Left renal pelvis (tissue), 4 donors: ENCODE results near the gene NRG2. TPM values are rescaled to one million over a fixed set of nuclear protein-coding genes. Genes with fewer than 3 reads are reported as not detected.

Source experiments
- DNase-seq, 4 donors: peaks; one replicate each; pipeline ENCODE4 v3.0.0-alpha.2; 2013; ENCODE audit warnings: low read depth in 4 of 4, low spot score in 3 of 4
- polyA plus RNA-seq, 4 donors: library from polyadenylated mRNA; unstranded; fragments of 120-200 nt; gene quantifications; one replicate each; pipeline ENCODE4 v1.2.1, GENCODE V29; 2013; ENCODE audit not compliant: insufficient read length in 4 of 4

Gene NRG2
- polyA plus RNA-seq, 4 donors = 0.93 to 2.2 (median 1.6) TPM

DNA sequence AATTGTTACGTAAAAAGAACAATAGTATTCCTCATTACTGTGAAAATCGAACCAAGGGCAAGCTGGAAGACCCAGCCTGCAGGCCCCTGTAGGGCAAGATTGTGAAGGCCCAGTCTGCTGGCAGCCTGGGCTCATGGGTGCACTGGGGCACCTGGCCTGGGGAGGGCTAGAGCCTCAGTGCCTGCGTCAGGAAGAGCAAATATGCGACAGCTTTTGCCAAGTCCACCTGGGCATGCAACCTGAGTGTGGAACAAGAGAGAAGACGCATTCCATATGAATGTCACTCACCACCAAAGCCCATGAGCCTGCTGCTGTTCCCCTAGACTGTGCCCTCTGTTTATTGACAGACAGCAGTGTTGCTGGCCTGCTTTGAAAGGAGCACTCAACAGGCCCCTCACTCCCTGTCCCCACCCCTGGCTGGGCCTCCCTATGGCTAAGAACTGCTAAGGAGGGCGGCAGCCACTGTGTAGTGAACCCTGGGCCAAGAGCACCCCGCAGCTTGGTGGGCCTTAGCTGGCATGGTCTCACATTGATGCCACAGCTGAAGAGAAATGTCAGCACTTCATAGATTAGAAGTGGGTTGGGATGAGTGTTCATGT lies 219.2 kb downstream of the NRG2 start:
- no peak for DNase-seq

DNA sequence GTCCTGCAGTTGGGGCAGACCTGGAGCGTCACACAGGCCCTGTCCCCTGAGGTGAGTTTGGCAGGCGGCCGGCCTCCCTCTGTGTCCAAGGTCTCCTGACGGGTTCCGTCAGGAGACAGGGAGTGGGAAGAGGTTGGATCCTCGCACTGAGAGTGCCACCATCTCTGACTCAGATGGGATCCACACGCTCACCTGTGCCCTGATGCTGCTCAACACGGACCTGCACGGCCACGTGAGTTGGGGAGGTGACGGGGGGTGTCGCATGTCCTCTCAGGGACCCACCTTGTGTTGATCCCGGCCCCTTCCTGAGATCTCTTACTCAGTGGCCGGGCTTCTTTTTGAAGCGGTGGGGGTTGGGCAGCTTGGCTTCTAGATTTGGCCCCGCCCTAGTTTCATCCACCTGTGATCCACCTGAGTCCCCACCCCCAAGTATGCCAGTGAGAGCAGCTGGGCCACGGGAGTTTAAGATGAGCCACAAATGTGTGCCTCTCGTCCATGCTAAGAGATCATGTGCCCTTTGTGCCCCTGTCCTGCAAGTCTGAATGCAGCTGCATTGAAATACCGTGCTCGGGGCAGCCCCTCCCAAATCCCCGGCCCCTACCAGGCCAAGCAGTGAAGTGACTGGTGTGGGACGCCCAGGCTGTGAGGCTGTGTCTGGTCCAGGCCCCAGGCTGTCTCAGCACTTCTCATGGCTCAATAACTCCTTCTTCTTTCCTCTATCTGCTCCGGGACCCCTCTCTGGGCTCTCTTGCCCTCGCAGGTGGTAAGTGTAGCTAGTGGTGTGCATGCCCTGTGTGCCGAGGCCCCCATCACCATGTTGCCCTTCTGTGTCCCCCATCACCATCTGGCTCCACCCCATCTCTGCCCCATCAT lies 220.3 kb downstream of the NRG2 start:
- DNase-seq = no peak

DNA sequence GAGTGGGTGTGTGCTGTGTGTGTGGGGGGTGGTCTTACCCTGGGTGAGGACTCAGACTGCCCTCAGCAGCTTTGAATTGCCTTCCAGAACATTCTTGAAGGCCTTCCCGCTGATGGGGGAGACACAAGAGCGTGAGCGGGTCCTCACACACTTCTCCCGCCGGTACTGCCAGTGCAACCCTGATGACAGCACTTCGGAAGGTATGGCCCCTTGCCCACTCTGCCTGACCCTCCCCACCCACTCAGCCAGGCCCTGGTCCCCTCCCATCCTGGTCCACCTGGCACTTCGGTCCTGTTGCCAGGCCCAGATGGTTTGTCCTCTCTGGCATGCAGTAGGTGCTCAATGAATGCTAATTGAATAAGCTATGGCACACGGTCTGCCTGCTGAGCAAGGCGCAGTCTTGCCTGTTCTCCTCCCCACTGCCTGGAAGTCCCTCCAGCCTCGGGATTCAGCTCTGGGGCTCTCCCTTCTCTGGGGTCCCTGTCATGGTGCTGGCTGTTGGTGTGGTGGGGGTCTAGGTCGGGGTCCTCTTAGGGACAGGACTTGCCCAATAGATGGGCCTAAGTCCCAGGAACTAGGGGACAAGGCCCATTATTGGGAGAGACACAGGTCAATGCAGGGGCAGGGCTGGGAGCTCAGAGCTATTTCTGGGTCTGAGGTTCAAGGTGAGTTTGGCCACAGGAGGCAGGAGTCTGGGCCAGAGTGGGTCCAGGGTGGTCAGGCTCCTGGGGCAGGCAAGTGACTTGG lies 221.1 kb downstream of the NRG2 start:
- no peak for DNase-seq

DNA sequence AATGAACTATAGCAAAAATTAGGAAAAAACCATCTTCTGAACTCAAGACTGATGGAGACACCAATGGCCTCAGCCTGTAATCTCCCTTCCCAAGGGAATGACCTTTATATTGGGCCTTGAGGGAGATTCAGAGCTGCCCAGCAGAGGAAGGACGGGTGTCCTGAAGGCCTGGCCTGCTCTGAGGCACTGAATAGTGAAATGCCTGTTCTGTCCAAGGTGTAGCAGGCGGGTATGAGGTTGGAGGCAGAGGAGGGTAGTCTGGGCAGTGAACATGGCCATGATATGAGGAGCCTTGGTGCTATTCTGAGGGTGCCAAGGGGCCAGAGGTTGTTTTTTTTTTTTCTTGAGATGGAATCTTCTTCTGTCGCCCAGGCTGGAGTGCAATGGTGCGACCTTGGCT lies 222.5 kb downstream of the NRG2 start:
- no peak for DNase-seq

DNA sequence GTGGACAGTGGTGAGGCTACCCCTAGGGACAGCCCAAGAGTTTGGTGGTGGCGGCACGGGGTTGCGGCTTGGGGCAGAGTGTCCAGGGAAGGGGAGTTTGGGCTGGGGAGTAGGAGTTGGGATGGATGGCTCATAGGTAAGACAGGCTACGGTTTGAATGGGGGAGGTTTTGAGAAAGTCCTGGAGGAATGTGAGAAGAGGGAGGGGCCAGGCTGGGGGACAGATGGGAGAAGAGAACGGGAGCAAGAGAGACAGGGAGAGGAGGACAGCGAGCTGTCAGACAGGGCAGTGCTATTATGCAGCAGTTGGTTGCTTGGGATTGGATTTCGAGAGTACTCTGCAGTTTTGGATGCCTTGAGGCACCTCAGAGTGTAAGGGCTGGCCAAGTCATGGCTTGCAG lies 223.0 kb downstream of the NRG2 start:
- no peak for DNase-seq

DNA sequence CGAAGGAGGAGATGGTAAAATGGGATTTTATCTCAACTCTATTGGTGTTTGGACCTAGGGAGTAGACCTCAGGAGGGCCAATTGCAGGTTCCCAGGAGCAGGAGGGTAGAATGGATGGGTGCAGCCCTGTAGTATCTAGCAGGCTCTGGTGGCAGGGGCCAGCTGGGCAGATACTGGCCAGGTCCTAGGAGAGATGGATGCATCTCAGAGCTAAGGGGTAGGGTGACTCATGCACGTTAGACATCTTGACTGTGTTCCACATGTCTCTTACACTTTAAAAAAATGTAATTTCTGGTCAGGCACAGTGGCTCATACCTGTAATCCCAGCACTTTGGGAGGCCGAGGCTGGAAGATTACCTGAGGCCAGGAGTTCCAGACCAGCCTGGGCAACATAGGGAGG lies 225.1 kb downstream of the NRG2 start:
- no peak for DNase-seq

DNA sequence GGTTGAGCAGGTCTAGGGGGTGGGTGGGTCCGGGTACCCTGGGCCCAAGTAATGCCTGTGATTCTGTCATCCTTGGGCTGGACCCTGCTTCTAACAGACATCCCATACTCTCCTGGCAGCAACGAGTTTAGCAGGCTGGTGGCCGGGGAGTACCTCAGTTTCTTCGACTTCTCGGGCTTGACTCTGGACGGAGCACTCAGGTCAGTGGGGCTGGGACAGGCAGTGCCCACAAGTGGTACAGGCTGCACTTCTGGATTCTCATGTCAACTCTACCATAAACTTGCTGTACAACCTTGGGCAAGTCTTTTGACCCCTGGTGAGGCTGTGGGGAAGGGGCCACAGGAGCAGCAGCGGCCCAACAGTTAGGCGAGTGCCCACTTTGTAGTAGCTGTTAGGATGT lies 225.7 kb downstream of the NRG2 start:
- no peak for DNase-seq

DNA sequence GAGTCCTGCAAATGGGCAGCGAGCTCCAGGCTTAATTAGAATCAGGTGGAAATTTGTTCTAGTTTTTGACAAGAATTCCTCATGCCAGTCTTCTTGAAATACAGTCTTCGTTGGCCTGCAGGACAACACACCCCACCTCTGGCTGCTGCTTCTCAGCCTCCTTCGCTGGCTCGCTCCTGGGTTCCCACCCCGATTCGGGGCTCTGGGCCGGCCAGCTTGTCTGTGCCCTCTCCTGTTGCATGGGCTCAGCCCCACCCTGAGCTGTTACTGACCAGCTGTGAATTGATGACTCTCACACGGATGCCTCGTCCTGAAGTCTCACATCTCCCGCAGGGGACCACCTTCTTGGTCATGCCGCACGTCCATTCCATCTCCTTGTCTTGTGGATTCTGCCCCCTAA lies 226.5 kb downstream of the NRG2 start:
- DNase-seq = no peak

DNA sequence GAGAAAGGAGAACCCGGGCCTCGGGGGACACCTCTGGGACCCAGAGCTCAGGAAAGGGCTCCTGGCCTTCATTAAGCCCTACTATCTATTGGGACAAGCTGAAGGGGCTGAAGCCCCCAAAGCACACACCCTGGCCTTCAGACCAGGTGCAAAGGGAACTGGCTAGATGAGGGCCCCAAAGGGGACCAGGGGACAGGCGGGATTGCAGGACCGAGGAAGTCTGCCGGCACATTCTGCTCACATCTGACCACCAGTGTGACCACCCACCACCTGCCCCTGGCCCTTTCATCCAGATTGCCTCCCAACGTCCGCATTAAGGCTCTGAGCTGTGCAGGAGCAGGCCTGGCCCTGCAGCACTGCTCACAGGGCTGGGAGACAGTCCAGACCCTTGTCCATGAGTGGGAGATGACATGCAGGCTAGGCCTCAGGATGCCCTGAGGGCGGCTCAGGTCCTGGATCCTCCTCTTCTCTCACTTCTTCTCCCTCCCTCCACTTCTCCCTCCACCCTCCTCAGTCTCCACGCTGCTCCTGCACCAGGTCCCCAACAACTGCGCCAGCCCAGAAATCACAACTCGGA lies 228.3 kb downstream of the NRG2 start:
- no peak for DNase-seq

DNA sequence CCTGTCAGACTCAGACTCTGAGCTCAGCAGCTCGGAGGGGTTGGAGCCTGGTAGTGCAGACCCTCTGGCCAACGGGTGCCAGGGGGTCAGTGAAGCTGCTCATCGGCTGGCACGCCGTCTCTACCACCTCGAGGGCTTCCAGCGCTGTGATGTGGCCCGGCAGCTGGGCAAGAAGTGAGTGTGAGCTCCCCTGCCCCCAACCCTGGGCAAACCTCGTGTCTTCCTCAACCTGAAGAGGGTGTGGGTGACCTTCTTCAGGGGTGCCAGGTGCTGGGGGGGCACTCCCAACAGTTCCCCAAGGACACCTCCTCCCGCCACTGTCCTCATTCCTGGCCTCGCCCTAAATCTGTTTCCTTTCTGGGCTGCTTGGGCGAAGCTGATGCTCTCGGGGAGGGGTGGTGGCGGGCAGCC lies 228.9 kb downstream of the NRG2 start:
- no peak for DNase-seq

DNA sequence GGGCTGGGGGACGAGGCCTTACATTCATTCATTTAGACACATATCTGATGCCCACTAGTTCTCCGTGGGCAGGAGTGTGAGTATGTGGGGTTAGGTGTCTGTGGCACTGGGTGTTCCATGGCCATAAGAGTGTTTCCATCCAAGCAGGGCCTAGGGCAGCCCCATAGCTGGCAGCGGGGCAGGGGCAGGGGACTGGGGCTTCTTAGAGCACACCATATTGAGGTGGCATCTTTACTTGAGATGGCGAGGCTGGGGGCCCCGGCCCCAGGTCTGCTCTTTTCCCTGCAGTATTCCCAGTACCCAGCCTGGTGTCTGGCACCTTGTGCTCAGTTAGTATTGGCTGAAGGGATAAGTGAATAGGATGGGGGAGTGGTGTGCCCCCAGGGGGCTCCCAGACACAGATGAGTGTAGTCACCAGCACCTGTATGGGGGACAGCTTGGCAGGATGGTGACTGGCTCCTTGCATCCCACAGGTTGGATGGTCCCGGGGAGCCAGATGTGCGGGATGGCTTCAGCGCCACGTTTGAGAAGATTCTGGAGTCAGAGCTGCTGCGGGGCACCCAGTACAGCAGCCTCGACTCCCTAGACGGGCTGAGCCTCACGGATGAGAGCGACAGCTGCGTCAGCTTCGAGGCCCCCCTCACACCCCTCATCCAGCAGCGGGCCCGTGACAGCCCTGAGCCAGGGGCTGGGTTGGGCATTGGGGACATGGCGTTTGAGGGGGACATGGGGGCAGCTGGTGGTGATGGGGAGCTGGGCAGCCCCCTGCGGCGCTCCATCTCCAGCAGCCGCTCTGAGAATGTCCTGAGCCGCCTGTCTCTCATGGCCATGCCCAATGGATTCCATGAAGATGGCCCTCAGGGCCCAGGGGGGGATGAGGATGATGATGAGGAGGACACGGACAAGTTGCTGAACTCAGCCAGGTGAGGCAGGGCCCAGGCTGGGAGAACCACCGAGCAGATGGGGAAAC lies 230.0 kb downstream of the NRG2 start:
- DNase-seq = no peak

DNA sequence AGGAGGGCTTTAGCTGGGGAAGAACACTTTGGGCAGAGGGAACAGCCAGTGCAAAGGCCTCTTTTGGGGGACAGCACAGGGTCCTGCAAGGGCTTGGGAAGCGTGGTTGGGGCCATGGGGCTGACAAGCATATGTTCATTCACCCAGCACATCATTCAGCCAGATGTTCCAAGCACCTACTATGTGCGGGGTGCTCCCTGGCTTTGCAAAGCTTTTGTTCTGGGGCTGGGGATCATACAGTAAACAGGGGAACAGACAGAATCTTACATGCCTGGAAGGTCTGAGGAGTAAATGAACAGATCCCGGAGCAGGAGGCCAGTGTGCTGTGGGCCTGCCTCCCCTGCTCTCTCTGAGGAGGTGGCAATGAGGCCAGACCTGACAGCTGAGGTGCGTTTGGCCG lies 230.8 kb downstream of the NRG2 start:
- DNase-seq = no peak

DNA sequence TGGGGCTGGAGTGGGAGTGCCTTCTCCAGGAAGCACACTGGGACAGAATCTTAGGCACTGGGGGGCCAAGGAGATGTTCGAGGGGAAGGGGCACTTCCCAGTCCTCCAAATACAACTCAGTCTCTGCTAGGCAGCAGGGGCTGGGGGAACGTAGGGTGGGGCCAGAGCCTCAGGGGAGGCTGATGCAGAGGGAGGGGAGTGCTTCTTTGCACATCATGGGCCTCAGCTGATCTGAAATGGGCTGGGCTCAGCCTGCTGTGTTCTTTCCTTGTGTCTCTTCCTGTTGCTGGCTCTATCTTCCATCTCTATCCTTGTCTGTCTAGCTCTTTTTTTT lies 231.9 kb downstream of the NRG2 start:
- DNase-seq = no peak

DNA sequence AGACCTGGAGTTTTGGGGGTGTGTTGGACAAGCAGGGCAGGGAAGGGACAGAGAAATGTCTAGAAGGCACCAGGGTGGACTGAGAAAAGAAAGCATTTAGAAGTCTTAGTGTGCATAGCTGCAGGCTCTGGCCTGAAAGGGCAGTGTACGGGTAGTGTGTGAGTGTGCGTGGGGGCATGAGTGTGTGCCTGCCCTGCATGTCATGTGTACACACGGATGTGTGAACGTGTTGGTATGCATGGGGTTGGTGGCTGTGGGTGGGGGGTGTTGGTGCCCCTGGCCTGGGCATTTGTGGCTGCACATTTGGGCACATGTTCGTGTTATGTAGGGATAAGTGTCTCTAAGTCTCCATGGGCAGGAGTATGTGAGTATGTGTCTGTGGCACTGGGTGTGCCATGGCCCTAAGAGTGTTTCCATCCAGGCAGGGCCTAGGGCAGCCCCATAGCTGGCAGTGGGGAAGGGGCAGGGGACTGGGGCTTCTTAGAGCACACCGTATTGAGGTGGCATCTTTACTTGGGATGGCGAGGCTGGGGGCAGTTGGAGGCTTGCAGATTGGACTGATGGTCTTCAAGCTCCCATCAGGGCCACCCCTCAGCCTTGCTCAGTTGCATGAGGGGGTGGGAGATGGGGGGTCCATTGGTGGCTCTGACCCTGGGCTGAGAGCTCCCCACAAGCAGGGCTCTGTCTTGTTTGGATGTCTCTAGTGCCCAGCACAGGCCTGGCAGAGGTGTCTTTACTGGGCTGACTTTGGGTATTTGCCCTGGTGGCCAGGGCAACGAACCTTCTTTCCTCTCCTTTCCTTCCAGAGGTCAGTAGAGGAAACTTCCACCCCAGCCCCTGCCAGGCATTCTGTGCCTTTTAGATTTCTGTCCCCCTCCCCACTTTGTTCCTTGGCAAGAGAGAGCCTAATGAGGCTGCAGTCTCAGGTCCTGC lies 232.5 kb downstream of the NRG2 start:
- no peak for DNase-seq

DNA sequence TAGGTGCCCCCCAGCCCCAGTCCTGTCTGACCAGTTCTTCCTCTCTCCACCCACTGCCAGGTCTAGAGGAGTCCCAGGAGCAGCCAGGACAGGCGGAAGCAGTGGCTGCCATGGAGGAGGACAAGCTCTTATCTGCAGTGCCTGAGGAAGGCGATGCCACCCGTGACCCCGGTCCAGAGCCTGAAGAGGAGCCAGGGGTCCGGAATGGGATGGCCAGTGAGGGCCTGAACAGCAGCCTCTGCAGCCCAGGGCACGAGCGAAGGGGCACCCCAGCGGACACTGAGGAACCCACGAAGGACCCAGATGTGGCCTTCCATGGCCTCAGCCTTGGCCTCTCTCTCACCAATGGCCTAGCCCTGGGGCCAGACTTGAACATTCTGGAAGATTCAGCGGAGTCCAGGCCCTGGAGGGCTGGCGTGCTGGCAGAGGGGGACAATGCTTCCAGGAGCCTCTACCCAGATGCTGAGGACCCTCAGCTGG lies 233.7 kb downstream of the NRG2 start:
- no peak for DNase-seq

DNA sequence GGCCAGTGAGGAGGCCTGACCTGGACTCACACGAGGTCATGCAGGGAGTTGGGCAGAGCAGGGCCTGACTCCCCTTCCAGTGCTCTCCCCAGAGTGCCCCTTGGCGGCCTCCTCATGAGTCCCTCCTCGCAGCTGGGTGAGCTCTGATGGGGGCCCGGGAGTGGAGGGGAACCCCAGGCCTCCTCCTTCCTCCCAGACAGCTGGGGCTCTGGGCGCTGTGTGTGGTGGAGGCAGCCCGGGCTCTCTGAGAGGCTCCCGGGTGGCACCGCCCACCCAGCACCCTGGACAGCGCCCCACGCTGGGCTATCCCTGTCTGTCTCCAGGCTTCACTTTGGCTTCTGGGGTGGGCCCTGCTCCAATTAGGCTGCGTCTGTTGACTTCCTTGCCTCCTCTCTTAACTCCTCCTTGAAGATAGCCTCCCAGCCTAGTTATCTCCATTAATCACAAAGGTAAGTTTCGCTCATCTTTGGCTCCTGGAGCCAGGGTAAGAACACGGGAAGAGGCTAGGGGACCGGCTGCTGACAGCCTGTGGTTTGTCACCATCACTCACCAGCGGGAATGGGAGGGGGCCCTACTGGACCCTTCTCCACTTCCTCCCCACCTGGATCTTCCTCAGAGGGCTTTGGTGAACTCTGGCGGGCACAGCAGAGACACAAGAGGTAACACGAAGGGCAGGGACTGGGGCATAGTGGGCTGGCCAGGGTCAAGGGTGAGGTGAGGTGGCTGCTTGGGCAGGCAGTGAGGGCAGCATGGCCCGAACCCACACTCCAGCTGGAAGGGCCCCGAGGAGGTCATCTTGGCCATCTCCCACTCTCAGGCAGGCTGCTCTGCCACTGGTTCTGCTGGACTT lies 234.4 kb downstream of the NRG2 start:
- DNase-seq = no peak

DNA sequence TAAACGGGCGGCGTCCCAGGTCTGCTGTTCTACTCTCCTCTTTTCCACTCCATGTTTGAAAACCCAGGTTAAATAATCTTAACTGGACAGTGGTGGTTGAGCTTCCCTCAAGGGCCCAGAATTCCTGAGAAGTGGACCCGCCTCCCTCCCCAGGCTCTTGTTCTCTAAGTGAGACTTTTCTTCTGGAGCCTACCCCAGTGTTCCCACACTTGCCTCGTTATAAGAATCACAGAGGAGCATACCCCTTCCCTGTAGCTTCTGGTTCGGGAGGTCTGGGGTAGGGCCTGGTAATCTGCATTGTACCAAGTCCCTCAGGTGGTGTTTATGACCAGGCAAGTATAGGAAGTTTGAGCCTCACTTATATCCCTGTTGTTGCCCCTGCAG lies 235.5 kb downstream of the NRG2 start:
- no peak for DNase-seq
